ENCODE data around the gene AMER2. TPM values are rescaled to one million over a fixed set of nuclear protein-coding genes. Genes with fewer than 3 reads are reported as not detected.

Gene AMER2
- total and polyA plus RNA-seq, 2 experiments from 2014 or later = not detected

GRCh38 chr13:25215253-25215575, 43.1 kb upstream of the AMER2 start:
- TF ChIP-seq EZH2phosphoT487 (IDR thresholded peaks at IDR 0.05; ENCODE audit: insufficient read depth, low read depth) (no peak), EZH2 (IDR thresholded peaks at IDR 0.05; ENCODE audit: insufficient read depth, poor library complexity, severe bottlenecking) (no peak)
- in situ Hi-C loops (cut with MboI) = no loop called here
- peaks cover 16% of the 10 kb centered on the region; the same call in 1 of the 2 replicates for H3K27me3 ChIP-seq (replicated peaks; ENCODE audit: insufficient read depth)
- H3K4me1 ChIP-seq (ENCODE audit: insufficient read depth) = peaks cover 9% of the 10 kb centered on the region; the same call in 1 of the 2 replicates
- DNase-seq = no peak
- H4K20me1 ChIP-seq (ENCODE audit: insufficient read depth) = no peaks in the 10 kb centered on the region
- H3K4me2 ChIP-seq (ENCODE audit: unreplicated experiment) = peak overlapping the region; percentile 20
- 36 to 39% methylated on average over 3 of the region's 3 CpGs for WGBS, 2 experiments (ENCODE audit: low coverage in 1 of 2, low lambda C conversion rate in 2 of 2, missing lambda C conversion rate in 2 of 2)
- H3K27ac ChIP-seq = no peak overlapping the region
- no peak overlapping the region for H3K9ac ChIP-seq
- no peaks in the 10 kb centered on the region for H3K79me2 ChIP-seq (ENCODE audit: insufficient read depth)
- H3K36me3 ChIP-seq (ENCODE audit: low read depth) = no peaks in the 10 kb centered on the region
- H2AFZ ChIP-seq = peak overlapping the region; percentile 31; the same call in 1 of the 2 replicates
- H3K9me3 ChIP-seq (ENCODE audit: low read depth) = no peaks in the 10 kb centered on the region
- no peaks in the 10 kb centered on the region for H3K9me2 ChIP-seq (ENCODE audit: insufficient read depth)
- no peaks in the 10 kb centered on the region for H3F3A ChIP-seq (ENCODE audit: insufficient read depth)
- H3K4me3 ChIP-seq = no peak overlapping the region

GRCh38 chr13:25214491-25215252, 42.6 kb upstream of the AMER2 start:
- DNase-seq = peak; percentile 37
- Histone ChIP-seq H3K36me3 (ENCODE audit: low read depth) (no peaks in the 10 kb centered on the region), H3F3A (ENCODE audit: insufficient read depth) (no peaks in the 10 kb centered on the region), H3K4me3 (0 out of 2 replicates have a peak overlapping the region, but pooled peaks have one; percentile 4), H2AFZ (peak overlapping the region; percentile 31; the same call in 1 of the 2 replicates), H3K9ac (no peak overlapping the region), H3K4me2 (ENCODE audit: unreplicated experiment) (peak overlapping the region; percentile 20), H3K4me1 (ENCODE audit: insufficient read depth) (peaks cover 9% of the 10 kb centered on the region; the same call in 1 of the 2 replicates), H3K9me3 (ENCODE audit: low read depth) (no peaks in the 10 kb centered on the region), H3K79me2 (ENCODE audit: insufficient read depth) (no peaks in the 10 kb centered on the region), H3K27ac (no peak overlapping the region), H3K27me3 (replicated peaks; ENCODE audit: insufficient read depth) (peaks cover 14% of the 10 kb centered on the region; the same call in 1 of the 2 replicates), H3K9me2 (ENCODE audit: insufficient read depth) (no peaks in the 10 kb centered on the region), H4K20me1 (ENCODE audit: insufficient read depth) (no peaks in the 10 kb centered on the region)
- WGBS, 2 experiments (ENCODE audit: low coverage in 1 of 2, low lambda C conversion rate in 2 of 2, missing lambda C conversion rate in 2 of 2) = 5 to 9% methylated on average over 6 of the region's 6 CpGs
- in situ Hi-C loops (cut with MboI) = no loop called here
- TF ChIP-seq EZH2 (IDR thresholded peaks at IDR 0.05; ENCODE audit: insufficient read depth, poor library complexity, severe bottlenecking) (no peak), EZH2phosphoT487 (IDR thresholded peaks at IDR 0.05; ENCODE audit: insufficient read depth, low read depth) (no peak)

- H3K4me2 ChIP-seq (ENCODE audit: unreplicated experiment) = no peak overlapping the region
- no peak overlapping the region for H3K4me3 ChIP-seq
- no peaks in the 10 kb centered on the region for H4K20me1 ChIP-seq (ENCODE audit: insufficient read depth)
- H3K27me3 ChIP-seq (replicated peaks; ENCODE audit: insufficient read depth) = peaks cover 8% of the 10 kb centered on the region; the same call in 1 of the 2 replicates
- in situ Hi-C loops (cut with MboI) = no loop called here
- H3K79me2 ChIP-seq (ENCODE audit: insufficient read depth) = no peaks in the 10 kb centered on the region
- peaks cover 9% of the 10 kb centered on the region; the same call in 1 of the 2 replicates for H3K4me1 ChIP-seq (ENCODE audit: insufficient read depth)
- no peaks in the 10 kb centered on the region for H3K36me3 ChIP-seq (ENCODE audit: low read depth)
- no peaks in the 10 kb centered on the region for H3K9me2 ChIP-seq (ENCODE audit: insufficient read depth)
- WGBS, 2 experiments (ENCODE audit: low coverage in 1 of 2, low lambda C conversion rate in 2 of 2, missing lambda C conversion rate in 2 of 2) = 33 to 38% methylated on average over 2 of the region's 2 CpGs
- H3F3A ChIP-seq (ENCODE audit: insufficient read depth) = no peaks in the 10 kb centered on the region
- H3K27ac ChIP-seq = no peak overlapping the region
- H2AFZ ChIP-seq = no peak overlapping the region
- no peak overlapping the region for H3K9ac ChIP-seq
- no peaks in the 10 kb centered on the region for H3K9me3 ChIP-seq (ENCODE audit: low read depth)
- TF ChIP-seq EZH2 (IDR thresholded peaks at IDR 0.05; ENCODE audit: insufficient read depth, poor library complexity, severe bottlenecking) = no peak
- no peak for TF ChIP-seq EZH2phosphoT487 (IDR thresholded peaks at IDR 0.05; ENCODE audit: insufficient read depth, low read depth)
- peak; percentile 32 for DNase-seq
Measured at GRCh38 chr13:25213715-25214114, 41.6 kb upstream of the AMER2 start.

- Histone ChIP-seq H4K20me1 (ENCODE audit: insufficient read depth) (no peaks in the 10 kb centered on the region), H3K27me3 (replicated peaks; ENCODE audit: insufficient read depth) (peaks cover 3% of the 10 kb centered on the region; the same call in 1 of the 2 replicates), H3K4me3 (no peak overlapping the region), H3K36me3 (ENCODE audit: low read depth) (no peaks in the 10 kb centered on the region), H3K9me2 (ENCODE audit: insufficient read depth) (no peaks in the 10 kb centered on the region), H3K4me2 (ENCODE audit: unreplicated experiment) (no peak overlapping the region), H3K4me1 (ENCODE audit: insufficient read depth) (peaks cover 9% of the 10 kb centered on the region; the same call in 1 of the 2 replicates), H3K27ac (no peak overlapping the region), H2AFZ (no peak overlapping the region), H3K9ac (no peak overlapping the region), H3K79me2 (ENCODE audit: insufficient read depth) (no peaks in the 10 kb centered on the region), H3K9me3 (ENCODE audit: low read depth) (no peaks in the 10 kb centered on the region), H3F3A (ENCODE audit: insufficient read depth) (no peaks in the 10 kb centered on the region)
- no peak for TF ChIP-seq EZH2 (IDR thresholded peaks at IDR 0.05; ENCODE audit: insufficient read depth, poor library complexity, severe bottlenecking)
- no peak for TF ChIP-seq EZH2phosphoT487 (IDR thresholded peaks at IDR 0.05; ENCODE audit: insufficient read depth, low read depth)
- DNase-seq = peak; percentile 10
- 40 to 41% methylated on average over 13 of the region's 13 CpGs for WGBS, 2 experiments (ENCODE audit: low coverage in 1 of 2, low lambda C conversion rate in 2 of 2, missing lambda C conversion rate in 2 of 2)
- in situ Hi-C loops (cut with MboI) = no loop called here
Measured at GRCh38 chr13:25210842-25211569, 38.9 kb upstream of the AMER2 start.
